GM20000 (cell line): Measurements from ENCODE around the gene GALR3.

Experiments used
- DNase-seq: peaks from one replicate; pipeline ENCODE4 v3.0.0; 2012; ENCODE audit warnings: low spot score
- TF ChIP-seq, protein P1 (sequence below): IDR thresholded peaks from 2 replicates; pipeline ENCODE4 v1.5.1; 2012; ENCODE audit warnings: mild to moderate bottlenecking, control low read depth; ENCODE audit errors: extremely low read depth, missing control alignments

GALR3 gene

DNA sequence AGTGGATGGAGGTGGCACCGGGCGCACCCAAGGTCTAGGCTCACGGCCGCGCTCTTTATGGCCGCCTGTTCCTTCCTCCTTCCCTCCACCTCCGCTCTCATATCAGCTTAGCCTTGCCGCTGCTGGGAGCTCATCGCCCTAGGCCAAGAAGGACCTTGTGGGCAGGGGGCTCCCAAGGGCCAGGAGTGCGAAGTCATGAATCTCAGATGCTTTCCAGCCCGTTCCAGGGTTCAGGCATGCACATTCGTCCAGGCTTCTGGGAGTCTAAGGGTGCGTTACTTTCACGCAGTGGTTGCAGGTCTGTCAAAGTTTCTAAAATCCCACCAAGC, 4.1 kb upstream of the GALR3 start:
- DNase-seq: no peak
- TF ChIP-seq, protein P1, sequence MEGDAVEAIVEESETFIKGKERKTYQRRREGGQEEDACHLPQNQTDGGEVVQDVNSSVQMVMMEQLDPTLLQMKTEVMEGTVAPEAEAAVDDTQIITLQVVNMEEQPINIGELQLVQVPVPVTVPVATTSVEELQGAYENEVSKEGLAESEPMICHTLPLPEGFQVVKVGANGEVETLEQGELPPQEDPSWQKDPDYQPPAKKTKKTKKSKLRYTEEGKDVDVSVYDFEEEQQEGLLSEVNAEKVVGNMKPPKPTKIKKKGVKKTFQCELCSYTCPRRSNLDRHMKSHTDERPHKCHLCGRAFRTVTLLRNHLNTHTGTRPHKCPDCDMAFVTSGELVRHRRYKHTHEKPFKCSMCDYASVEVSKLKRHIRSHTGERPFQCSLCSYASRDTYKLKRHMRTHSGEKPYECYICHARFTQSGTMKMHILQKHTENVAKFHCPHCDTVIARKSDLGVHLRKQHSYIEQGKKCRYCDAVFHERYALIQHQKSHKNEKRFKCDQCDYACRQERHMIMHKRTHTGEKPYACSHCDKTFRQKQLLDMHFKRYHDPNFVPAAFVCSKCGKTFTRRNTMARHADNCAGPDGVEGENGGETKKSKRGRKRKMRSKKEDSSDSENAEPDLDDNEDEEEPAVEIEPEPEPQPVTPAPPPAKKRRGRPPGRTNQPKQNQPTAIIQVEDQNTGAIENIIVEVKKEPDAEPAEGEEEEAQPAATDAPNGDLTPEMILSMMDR: no peak

DNA sequence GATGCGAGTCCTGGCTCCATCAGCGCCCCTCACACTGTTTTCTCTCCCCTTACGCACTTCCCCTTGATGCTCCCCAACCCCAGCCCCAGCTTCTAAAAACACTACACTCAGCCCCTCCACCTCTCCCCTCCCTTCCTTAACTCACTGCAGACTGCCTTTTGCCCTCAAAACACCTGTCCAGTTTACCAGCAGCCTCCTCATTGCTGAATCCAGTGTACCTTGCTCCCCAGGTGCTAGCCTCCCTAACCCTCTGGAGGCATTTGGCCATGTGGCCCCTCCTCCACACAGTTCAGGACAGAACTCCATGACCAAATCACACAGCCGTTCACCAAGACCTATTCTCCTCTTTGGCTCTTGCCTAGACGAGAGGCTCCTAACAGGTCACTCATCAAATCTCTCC, 2.8 kb upstream of the GALR3 start:
- no peak for DNase-seq
- TF ChIP-seq, protein P1: no peak

DNA sequence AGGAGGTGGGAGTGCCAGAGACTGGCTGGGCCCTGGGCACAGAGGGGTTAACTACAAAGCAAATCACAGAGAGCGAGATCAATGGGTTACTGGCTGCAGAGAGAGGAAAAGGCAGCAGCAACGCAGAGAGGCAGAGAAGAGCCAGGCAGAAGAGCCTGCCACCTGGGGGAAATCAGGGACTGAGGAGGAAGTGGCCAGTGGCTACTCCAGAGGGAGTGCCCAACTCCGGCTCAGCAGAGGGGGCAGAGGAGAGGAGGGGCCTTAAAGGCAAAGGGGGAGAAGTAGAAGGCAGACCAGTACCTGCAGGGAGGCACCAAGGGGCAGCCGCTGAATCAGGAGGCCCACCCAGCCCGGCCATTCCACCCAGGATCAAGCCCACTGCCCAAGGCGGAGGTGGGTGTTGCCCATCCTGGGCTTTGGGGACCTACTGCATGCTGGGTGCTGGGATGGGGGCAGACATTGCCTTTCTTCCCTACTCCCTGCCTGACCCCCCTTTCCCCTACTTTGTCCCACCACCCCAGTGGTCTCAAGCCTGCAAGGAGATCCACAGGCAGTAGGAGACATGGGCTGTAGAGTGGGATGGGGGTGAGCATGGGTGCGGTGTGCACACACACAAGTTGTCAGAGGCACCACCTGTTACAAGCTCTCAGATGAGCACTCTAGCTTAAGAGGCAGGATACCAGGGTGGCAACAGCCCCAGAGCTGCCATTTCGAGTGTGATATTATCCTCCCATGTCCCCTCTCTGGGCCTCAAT, 926 bp upstream of the GALR3 start:
- TF ChIP-seq, protein P1: no peak
- DNase-seq: no peak

DNA sequence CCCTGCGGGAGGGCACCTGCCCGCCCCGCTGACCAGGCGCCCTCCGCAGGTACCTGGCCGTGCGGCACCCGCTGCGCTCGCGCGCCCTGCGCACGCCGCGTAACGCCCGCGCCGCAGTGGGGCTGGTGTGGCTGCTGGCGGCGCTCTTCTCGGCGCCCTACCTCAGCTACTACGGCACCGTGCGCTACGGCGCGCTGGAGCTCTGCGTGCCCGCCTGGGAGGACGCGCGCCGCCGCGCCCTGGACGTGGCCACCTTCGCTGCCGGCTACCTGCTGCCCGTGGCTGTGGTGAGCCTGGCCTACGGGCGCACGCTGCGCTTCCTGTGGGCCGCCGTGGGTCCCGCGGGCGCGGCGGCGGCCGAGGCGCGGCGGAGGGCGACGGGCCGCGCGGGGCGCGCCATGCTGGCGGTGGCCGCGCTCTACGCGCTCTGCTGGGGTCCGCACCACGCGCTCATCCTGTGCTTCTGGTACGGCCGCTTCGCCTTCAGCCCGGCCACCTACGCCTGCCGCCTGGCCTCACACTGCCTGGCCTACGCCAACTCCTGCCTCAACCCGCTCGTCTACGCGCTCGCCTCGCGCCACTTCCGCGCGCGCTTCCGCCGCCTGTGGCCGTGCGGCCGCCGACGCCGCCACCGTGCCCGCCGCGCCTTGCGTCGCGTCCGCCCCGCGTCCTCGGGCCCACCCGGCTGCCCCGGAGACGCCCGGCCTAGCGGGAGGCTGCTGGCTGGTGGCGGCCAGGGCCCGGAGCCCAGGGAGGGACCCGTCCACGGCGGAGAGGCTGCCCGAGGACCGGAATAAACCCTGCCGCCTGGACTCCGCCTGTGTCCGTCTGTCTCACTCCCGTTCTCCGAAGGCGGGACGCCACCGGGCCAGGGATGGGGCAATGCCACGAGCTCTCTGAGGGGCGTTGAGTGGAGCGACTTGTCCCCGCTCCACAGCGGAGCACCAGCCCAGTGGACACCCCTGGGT, 1.8 kb downstream of the GALR3 start:
- DNase-seq: peak; percentile 76
- TF ChIP-seq, protein P1: no peak

DNA sequence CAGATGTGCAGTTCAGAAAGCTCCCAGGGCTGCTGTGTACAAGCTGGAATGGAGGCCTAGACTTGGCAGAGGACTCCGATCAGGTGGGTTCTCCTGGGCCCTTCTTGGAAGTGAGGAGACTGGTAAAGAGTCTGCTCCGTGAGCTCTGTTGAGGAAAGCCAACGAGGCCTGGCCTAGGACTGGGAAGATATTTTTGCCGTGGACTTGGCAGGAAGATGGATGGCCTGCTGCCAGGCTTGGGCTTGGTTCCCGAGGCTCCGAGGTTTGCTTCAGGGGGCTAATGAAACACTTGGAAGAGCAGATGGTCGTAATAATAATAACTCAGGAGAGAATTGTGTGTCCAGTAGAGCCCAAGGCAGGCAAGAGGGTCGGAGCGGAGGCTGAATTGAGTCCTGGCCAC, 3.9 kb downstream of the GALR3 start:
- TF ChIP-seq, protein P1: no peak
- DNase-seq: no peak

DNA sequence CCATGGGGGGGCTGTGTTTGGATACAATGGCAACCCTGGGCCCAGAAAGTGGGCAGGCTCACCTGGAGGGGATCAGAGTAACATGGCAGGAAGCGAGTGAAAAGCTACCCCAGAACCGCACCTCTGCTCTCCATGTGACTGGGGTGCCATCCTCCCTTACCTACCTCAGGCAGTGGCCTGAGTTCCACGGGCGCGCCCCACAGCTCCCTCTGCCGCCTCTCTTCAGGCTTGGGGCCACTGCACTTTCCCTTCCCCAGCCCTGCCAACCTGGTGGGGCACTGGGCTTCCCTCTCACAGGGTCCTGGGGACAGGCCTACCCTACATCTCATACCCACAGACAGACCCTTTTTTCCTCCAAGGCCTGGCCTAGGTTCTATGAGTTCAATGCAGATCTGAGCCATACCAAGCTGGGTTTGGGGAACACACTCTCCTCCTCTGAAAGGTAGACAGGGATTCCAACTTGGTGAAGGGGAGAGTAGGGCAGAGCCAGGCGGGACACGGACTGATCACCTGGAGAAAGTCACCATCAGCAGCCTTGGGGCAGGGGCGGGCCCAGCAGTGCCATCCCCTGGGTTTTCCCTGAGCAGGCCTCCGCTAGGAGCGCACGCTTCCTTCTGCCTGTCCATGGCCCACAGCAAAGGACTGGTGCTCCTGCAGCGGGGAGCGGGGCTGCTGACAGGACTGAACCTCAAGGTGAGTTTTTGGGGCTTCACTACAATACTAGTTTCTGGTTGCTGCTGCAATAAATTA, 7.1 kb downstream of the GALR3 start:
- TF ChIP-seq, protein P1: no peak
- no peak for DNase-seq

DNA sequence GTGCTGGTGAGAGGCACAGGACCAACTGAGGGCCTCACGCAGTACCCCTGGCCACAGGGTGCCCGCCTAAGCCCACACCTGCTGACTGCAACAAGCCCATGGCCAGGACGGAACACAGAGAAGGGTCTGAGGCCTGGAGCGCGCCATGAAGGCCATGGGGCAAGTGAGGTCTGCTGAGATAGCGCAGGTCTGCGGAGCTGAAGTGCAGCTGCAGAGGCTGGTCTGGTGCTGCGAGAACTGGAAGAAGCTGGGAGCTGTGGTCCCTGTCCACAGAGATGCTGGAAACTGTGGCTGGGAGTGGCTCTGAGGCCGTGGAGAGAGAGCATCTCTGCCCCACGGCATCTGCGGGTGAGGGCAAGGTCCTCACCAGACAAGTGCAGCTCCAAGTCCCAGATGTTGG, 8.3 kb downstream of the GALR3 start:
- TF ChIP-seq, protein P1: no peak
- DNase-seq: no peak
